HG02970 (cell line): ENCODE measurements around the gene UBAP1L.

Source experiments
- ATAC-seq: cut with Tn5 transposase; IDR thresholded peaks from one replicate; pipeline ENCODE4 v1.9.1; 2021; ENCODE audit warnings: mild to moderate bottlenecking, moderate library complexity, moderate number of reproducible peaks; ENCODE audit not compliant: unreplicated experiment, low FRiP score

UBAP1L gene

DNA sequence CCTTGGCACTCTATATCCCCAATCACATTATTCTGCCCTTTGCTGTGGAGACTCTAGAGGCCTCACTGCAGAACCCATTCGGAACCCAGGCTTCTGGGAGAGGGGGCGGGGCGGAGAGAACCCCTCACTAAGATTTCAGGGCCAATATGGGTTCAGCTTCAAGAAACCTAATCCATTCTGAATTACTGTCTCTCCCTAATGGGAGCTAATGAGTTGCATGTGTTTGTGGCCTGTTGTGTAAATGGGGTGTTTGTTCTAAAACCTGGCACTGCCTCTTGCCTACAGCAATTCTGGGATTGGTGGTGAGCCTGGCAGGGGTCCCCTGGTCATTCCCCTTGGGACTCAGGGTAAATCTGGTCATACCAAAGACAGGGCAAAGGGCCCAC lies 46.6 kb downstream of the UBAP1L start:
- ATAC-seq: no peak

DNA sequence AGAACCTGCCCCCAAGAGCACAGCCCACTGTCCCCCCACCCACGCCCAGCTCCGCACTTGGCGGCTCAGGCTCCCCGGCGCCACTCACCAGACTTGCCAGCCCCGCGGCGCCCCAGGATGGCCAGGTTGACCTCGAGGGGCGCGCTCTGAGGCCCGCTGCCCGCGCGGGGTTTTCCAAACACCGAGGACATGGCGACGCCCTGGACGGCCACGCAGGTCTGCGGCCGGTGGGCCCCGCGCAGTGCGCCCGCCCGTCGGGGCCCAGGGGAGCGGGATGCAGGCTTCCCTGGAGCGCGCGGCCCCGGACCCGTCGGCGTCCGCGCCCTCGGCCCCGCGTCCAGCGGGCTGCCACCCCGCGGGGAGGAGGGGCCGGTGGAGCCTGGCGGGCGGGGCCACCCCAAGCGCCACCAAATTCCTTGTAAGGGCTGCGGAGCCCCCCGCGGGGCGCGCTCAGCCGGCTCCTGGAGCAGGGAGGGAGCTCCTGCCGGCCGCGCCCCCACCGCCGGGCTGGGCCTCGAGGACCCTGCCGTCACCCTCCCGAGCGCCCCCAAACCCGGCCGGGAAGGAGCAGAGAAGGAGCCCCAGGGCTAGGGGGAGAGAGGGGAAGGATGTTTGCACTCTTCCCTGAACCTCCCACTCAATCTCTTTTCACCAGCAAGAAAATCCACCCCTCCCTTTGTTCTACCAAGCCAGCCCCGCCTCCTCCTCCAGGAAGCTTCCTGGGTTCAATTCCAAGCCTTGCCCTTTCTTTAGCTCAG lies 47.2 kb downstream of the UBAP1L start, which contains the start of gene RASL12:
RASL12 (minus strand) TSS at position 347 of the 758 bp plus-strand sequence; CDS start at position 191, 156 bp downstream.
- no peak for ATAC-seq

DNA sequence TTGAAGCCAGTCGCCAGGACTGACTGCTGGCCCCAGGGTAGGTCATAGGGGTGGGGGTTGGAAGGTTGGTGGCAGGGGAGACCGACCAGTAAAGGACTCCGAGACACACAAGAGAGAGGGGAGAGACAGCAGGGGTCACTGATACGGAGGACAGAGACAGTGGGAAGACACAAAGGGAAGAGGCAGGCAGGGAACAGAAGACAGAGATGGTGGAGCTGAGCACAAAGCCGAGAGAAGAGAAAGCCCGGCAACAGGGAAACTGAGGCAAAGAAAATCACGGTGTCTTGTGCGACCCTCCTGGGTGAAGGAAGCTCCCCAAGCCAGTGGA lies 47.7 kb downstream of the UBAP1L start:
- no peak for ATAC-seq

GRCh38 chr15:65066635-65067316 lies 48.2 kb downstream of the UBAP1L start:
- ATAC-seq: no peak

DNA sequence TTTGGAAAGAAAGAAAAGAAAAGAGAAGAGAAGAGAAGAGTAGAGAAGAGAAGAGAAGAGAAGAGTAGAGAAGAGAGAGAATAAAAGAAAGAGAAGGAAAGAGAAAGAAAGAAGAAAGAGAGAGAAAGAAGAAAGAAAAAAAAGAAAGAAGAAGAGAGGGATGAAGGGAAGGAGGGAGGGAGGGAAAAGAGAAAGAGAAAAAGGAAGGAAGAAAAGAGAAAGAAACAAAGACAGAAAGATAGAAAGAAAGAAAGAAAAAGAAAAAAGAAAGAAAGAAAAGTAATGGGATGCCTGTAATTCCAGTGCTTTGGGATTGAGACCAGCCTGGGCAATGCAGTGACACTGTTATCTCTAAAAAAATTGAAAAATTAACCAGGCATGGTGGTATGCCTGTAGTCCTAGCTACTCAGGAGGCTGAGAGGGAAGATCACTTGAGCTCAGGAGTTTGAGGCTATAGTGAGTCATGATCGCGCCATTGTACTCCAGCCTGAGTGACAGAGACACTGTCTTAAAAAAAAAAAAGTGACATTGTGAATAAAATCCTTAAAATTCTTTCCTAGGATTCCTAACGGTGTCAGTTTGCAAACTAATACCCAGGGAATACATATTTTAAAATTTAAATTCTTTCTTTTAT lies 48.9 kb downstream of the UBAP1L start:
- no peak for ATAC-seq

- ATAC-seq: no peak
Observed at GRCh38 chr15:65062726-65063125, 52.3 kb downstream of the UBAP1L start.

GRCh38 chr15:65062061-65062460 lies 52.9 kb downstream of the UBAP1L start:
- ATAC-seq: no peak

- no peak for ATAC-seq
Observed at GRCh38 chr15:65060641-65061397, 54.2 kb downstream of the UBAP1L start.

GRCh38 chr15:65059931-65060596 lies 54.9 kb downstream of the UBAP1L start:
- no peak for ATAC-seq

- no peak for ATAC-seq
Observed at GRCh38 chr15:65059369-65059750, 55.6 kb downstream of the UBAP1L start.

GRCh38 chr15:65058394-65059368 lies 56.3 kb downstream of the UBAP1L start:
- no peak for ATAC-seq

DNA sequence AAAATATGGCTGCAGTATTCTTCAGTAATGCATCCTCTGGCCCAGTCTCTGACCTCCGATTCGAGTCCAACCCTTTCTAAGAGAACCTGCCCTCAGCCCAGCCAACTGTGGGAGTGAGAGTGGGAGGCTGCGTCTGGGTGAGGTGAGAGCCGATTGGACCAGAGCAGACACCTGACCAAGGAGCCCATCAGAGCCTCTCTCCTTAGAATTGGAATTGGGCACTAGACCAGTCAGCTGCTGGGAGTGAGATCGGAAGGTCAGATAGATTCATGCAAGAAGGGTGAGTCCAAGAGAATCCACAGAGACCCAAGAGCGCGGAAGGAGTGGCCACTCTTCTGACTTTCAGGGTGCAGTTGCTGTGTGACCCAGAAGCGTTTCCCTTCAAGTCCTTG lies 57.5 kb downstream of the UBAP1L start:
- no peak for ATAC-seq

- ATAC-seq: no peak
Observed at GRCh38 chr15:65056868-65057548, 58.0 kb downstream of the UBAP1L start.

GRCh38 chr15:65056106-65056505 lies 58.9 kb downstream of the UBAP1L start:
- no peak for ATAC-seq

DNA sequence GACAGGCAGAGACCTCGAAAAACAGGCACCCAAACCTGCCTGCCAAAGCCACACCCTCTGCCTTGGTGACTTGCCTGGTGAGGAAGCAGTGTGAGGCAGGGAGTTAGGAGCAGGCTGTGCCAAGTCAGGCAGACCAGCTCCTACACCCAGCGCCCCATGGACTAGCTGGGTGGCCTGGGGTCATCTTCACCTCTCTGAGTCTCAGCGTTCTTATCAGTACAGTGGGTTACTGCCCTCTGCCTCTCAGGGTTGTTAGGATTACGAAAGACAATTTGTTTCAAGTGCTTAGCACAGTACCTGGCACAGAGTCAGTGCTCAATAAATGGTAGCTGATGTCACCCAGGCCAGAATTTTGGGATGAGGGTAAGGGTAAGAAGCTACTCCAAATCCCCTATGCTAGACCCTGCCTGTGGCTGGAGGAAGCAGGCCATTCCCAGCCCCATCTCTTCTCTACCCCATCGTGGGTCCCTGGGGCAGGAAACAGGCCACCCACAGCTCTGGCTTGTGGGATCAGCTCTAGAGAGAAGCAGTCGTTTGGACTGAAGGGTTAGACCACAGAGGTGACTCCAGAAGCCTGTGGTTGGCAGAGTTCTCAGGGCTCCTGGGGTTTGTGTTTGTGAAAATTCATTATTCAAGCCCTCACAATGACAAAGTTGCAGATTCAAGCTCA lies 59.7 kb downstream of the UBAP1L start:
- ATAC-seq: no peak

GRCh38 chr15:65054333-65055200 lies 60.4 kb downstream of the UBAP1L start:
- ATAC-seq: no peak

- ATAC-seq: no peak
Observed at GRCh38 chr15:65052956-65053355, 62.0 kb downstream of the UBAP1L start.
